Skeletal muscle satellite cell (primary cell): ENCODE measurements around the gene NARF.
A peak's percentile ranks its signal among the peaks of the same experiment; 100 is the strongest.
"Not testable (repeated sequence)": the region's sequence is repeated elsewhere in the genome, so short reads cannot be mapped to it uniquely, and the experiment has no call there.

ENCODE experiments used
- H3K27me3 ChIP-seq: 2 replicates; pipeline ENCODE4 v1.7.0; 2013; ENCODE audit warnings: low read length; ENCODE audit not compliant: control insufficient read depth, insufficient read depth
- H3K36me3 ChIP-seq: 2 replicates; pipeline ENCODE4 v1.7.0; 2013; ENCODE audit warnings: mild to moderate bottlenecking, control low read depth, low read length; ENCODE audit not compliant: insufficient read depth
- H3K4me1 ChIP-seq: 2 replicates; pipeline ENCODE4 v1.7.0; 2013; ENCODE audit warnings: low read length; ENCODE audit not compliant: control insufficient read depth, insufficient read depth
- H3K4me2 ChIP-seq: 2 replicates; pipeline ENCODE4 v1.7.0; 2013; ENCODE audit warnings: mild to moderate bottlenecking, low read length
- H3K4me3 ChIP-seq: 2 replicates; pipeline ENCODE4 v1.7.0; 2013; ENCODE audit warnings: low read length
- H3K9ac ChIP-seq: 2 replicates; pipeline ENCODE4 v1.7.0; 2013; ENCODE audit warnings: mild to moderate bottlenecking, low read depth, low read length, moderate library complexity
- H3K9me3 ChIP-seq: replicated peaks from 2 replicates; pipeline ENCODE4 v1.7.0; 2013; ENCODE audit warnings: mild to moderate bottlenecking, control low read depth, low read length

Gene NARF

GRCh38 chr17:82450357-82451106, 8.0 kb upstream of the NARF start, which contains the start of gene CYBC1:
Gene CYBC1 (minus strand): TSS chr17:82450752. CDS start chr17:82449254, 1,498 bp downstream.
- peak within 1 kb of the TSS; percentile 96 for H3K4me3 ChIP-seq
- no peaks in the 10 kb centered on the region for H3K9me3 ChIP-seq
- peaks cover 13% of the 10 kb centered on the region for H3K4me1 ChIP-seq
- peak within 1 kb of the TSS; percentile 95 for H3K4me2 ChIP-seq
- H3K36me3 ChIP-seq = peaks cover 3% of the 10 kb centered on the region
- no peaks in the 10 kb centered on the region for H3K27me3 ChIP-seq
- H3K9ac ChIP-seq = peak within 1 kb of the TSS; percentile 93

- H3K27me3 ChIP-seq = no peaks in the 10 kb centered on the region
- no peak overlapping the region for H3K4me3 ChIP-seq
- no peak overlapping the region for H3K9ac ChIP-seq
- H3K36me3 ChIP-seq = peaks cover 3% of the 10 kb centered on the region
- no peaks in the 10 kb centered on the region for H3K9me3 ChIP-seq
- peaks cover 13% of the 10 kb centered on the region for H3K4me1 ChIP-seq
- no peak overlapping the region for H3K4me2 ChIP-seq
Measured at GRCh38 chr17:82452162-82452561, 6.4 kb upstream of the NARF start.

GRCh38 chr17:82453151-82453550, 5.4 kb upstream of the NARF start:
- H3K4me1 ChIP-seq = peaks cover 19% of the 10 kb centered on the region
- not testable (repeated sequence) for H3K27me3 ChIP-seq, H3K36me3 ChIP-seq, H3K4me2 ChIP-seq, H3K9ac ChIP-seq, H3K9me3 ChIP-seq, H3K4me3 ChIP-seq

- not testable (repeated sequence) for H3K4me3 ChIP-seq, H3K9ac ChIP-seq, H3K27me3 ChIP-seq, H3K9me3 ChIP-seq, H3K4me2 ChIP-seq, H3K36me3 ChIP-seq
- peaks cover 19% of the 10 kb centered on the region for H3K4me1 ChIP-seq
Measured at GRCh38 chr17:82453706-82454105, 4.8 kb upstream of the NARF start.

- Histone ChIP-seq H3K4me1 (peaks cover 12% of the 10 kb centered on the region), H3K4me2 (peak overlapping the region; percentile 88), H3K27me3 (no peaks in the 10 kb centered on the region), H3K9ac (peak overlapping the region; percentile 99), H3K4me3 (peak overlapping the region; percentile 93), H3K9me3 (no peaks in the 10 kb centered on the region), H3K36me3 (peaks cover 11% of the 10 kb centered on the region)
Measured at GRCh38 chr17:82457073-82457928, 1.2 kb upstream of the NARF start.

- Histone ChIP-seq H3K36me3 (peaks cover 15% of the 10 kb centered on the region), H3K9me3 (no peaks in the 10 kb centered on the region), H3K4me1 (peaks cover 12% of the 10 kb centered on the region), H3K27me3 (no peaks in the 10 kb centered on the region), H3K4me3 (peak overlapping the region; percentile 93), H3K4me2 (peak overlapping the region; percentile 88), H3K9ac (peak overlapping the region; percentile 99)
Measured at GRCh38 chr17:82457929-82458178, 687 bp upstream of the NARF start.

- H3K9me3 ChIP-seq = no peaks in the 10 kb centered on the region
Measured at GRCh38 chr17:82458885-82459424, 414 bp downstream of the NARF start.

GRCh38 chr17:82459936-82460335, 1.4 kb downstream of the NARF start:
- H3K4me3 ChIP-seq, H3K9ac ChIP-seq, H3K9me3 ChIP-seq, H3K27me3 ChIP-seq: not testable (repeated sequence)
- H3K36me3 ChIP-seq = peaks cover 29% of the 10 kb centered on the region
- peak overlapping the region; percentile 79 for H3K4me2 ChIP-seq
- H3K4me1 ChIP-seq = peaks cover 12% of the 10 kb centered on the region

More at GRCh38 chr17:82458885-82459424, 414 bp downstream of the NARF start:
- H3K4me2 ChIP-seq = peak overlapping the region; percentile 79
- peak overlapping the region; percentile 93 for H3K4me3 ChIP-seq
- peak overlapping the region; percentile 86 for H3K9ac ChIP-seq
- no peaks in the 10 kb centered on the region for H3K27me3 ChIP-seq
- H3K36me3 ChIP-seq = peaks cover 19% of the 10 kb centered on the region
- H3K4me1 ChIP-seq = peaks cover 12% of the 10 kb centered on the region

- no peak overlapping the region for H3K4me2 ChIP-seq
- no peak overlapping the region for H3K4me3 ChIP-seq
- H3K9ac ChIP-seq = no peak overlapping the region
- peaks cover 35% of the 10 kb centered on the region for H3K36me3 ChIP-seq
- no peaks in the 10 kb centered on the region for H3K27me3 ChIP-seq
- peaks cover 12% of the 10 kb centered on the region for H3K4me1 ChIP-seq
- no peaks in the 10 kb centered on the region for H3K9me3 ChIP-seq
Measured at GRCh38 chr17:82461827-82462524, 3.4 kb downstream of the NARF start.

- Histone ChIP-seq H3K9me3 (no peaks in the 10 kb centered on the region), H3K36me3 (peaks cover 35% of the 10 kb centered on the region), H3K9ac (no peak overlapping the region), H3K4me2 (no peak overlapping the region), H3K4me1 (peaks cover 5% of the 10 kb centered on the region), H3K27me3 (no peaks in the 10 kb centered on the region), H3K4me3 (no peak overlapping the region)
Measured at GRCh38 chr17:82463391-82463790, 4.8 kb downstream of the NARF start.

- no peak overlapping the region for H3K4me2 ChIP-seq
- H3K27me3 ChIP-seq = no peaks in the 10 kb centered on the region
- H3K4me3 ChIP-seq = no peak overlapping the region
- no peak overlapping the region for H3K9ac ChIP-seq
- peaks cover 5% of the 10 kb centered on the region for H3K4me1 ChIP-seq
- peaks cover 39% of the 10 kb centered on the region for H3K36me3 ChIP-seq
- no peaks in the 10 kb centered on the region for H3K9me3 ChIP-seq
Measured at GRCh38 chr17:82463925-82464566, 5.5 kb downstream of the NARF start.
